NT2/D1 (cell line): ENCODE data around the gene PNLDC1.

Experiments used
- YY1 ChIP-seq: IDR thresholded peaks from 2 replicates; pipeline ENCODE4 v1.6.1; 2011; ENCODE audit not compliant: insufficient read length, insufficient read depth
- ZNF274 ChIP-seq: IDR thresholded peaks from 2 replicates; pipeline ENCODE4 v1.6.1; 2011; ENCODE audit warnings: mild to moderate bottlenecking, low read depth, low read length

DNA sequence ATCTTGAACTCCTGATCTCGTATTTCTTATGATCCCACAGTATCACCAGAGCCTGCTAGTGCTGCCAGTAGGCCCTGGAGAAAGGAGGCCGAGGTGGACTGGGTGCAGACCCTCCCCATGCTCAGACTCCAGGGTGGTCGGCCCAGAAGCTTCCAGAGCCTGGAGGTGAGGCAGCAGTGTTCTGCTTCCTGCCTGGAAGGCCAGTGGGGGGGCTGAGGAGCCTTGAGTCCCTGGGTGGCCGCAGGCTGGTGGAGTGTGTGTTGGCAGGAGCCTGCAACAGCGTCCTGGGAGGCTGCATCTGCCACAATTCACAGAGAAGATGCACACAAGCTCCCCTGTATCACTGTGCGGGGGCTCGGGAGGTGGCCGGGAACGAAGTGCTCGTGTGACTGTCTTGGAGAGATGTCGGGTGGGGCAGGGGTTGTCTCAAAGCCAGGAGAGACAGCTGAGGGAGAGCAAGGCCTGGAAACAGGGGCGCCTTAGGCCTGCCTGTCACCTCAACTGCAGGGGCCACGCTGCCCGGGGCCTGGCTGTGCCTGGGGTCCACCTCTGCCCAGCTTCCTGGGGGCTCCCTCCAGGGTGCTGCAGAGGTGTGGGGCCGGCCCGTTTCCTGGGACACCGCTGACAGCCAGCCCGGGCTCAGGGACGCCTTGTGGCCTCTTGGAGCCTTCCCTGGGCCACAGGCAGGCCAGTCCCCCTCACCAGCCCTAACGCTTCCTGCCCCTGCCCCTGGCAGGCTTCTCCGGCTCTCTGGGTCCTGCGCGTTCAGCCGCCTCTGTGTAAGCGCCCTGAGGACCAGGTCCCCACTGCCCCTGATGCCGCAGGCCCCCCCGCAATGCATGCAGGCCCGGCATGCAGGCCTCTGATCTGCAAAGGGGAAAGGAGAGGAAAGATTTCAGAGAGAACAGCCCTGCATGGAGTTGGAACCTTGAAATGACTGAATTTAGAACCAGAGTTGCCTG, 66.5 kb downstream of the PNLDC1 start:
- TF ChIP-seq ZNF274 (no peak), YY1 (no peak)
